GM21447 (cell line): ENCODE results near the gene KMT2C.

Experiments used
- ATAC-seq: cut with Tn5 transposase; IDR thresholded peaks from one replicate; pipeline ENCODE4 v1.9.1; 2021; ENCODE audit not compliant: unreplicated experiment

The KMT2C gene

DNA sequence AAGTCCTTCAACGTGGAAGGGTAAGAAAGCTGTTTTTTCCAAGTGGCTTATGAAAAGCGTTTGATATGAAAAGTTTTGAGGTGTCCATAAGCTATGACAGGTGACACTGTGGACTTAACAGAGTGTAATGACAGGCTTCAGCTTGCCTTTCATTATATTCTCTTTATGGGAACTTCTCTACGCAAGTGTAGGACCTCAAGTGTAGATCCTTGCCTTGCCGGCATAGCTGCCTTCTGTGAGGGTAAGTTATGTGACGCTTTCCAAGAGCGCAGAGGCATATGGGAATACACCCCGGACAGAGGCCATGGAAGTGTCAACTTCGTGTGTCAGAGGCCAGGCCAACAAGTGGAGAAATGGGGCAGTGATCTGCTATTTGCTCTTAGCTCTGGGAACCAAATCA is 318.4 kb downstream of the KMT2C start:
- no peak for ATAC-seq

DNA sequence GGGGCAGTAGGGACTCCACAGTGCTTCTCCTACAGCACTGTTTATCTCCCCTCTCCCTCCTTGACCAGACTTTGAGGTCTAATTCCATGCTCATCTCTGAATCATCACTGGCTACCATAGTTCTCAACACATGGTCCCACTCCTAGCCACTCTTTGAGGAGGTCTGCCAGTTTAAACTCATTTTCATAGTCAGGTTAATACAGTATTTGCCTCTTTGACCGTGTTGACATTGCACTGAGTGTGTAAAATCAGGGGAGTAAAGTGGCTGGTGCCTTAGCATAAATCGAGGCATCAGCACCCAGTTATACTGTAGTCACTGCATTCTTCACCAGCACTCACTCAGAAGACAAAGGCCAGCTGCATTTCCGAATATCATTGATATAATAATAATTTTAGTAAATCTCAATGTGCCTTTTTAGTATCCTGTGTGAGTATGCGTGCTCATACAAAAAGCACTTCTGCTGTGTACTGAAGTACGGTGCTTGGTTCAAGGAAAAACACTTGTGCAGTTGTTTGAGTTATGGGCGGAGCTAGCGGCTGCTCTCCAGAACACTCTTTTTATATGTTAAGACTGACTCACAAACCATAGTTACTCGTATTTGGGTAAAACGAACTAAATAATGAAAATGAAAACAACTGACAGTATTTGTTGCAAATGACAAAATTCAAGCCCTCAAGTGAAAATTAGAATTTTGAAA is 320.6 kb downstream of the KMT2C start:
- ATAC-seq = no peak

DNA sequence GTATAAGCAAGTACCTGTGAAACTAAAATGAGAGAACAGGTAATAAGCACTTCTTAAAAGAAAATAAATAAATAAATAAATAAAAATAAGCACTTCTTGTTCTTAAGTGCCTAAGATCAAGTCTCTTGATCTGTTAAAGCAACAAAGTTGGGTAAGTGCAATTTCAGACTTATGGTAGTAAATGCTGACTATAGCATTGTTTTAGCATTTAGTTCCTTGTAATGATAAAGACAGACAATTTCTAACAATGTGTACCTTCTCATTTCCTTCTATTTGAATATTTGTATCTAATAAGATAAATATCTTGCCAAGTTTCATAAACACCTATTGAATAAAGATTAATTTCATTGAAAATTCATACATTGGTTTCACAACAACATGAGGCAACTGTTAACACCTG is 323.0 kb downstream of the KMT2C start:
- ATAC-seq = no peak

DNA sequence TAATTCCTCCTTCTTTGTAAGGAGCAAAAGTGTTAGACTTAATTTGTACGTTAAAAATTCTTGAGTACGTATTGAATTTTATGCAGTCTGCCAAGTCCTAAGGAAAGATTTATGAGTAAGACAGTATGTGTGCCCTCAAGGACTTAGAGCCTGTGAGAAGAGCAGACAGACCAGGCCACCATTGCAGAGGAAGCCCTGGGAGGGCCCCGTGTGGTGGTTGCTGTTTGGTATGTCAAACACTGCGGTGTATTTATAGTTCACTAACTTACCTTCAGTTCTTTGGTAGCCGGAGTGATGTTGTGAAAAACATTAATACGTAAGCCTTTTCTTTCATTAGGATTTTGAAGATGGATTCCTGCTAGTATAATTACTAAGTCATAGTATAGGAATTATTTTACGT is 327.4 kb downstream of the KMT2C start:
- ATAC-seq = no peak

DNA sequence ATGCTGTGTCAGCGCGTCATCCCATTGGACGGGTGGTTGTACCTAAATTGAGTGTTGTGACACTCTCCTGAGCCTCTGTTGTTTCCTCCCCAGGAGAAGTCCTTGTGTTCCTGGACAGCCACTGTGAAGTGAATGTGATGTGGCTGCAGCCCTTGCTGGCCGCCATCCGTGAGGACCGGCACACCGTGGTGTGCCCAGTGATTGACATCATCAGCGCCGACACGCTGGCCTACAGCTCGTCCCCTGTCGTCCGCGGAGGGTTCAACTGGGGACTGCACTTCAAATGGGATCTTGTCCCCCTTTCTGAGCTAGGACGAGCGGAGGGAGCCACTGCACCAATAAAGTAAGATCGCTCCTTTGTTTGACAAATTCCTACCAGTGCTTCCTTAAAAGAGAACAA is 327.9 kb downstream of the KMT2C start:
- ATAC-seq = no peak

DNA sequence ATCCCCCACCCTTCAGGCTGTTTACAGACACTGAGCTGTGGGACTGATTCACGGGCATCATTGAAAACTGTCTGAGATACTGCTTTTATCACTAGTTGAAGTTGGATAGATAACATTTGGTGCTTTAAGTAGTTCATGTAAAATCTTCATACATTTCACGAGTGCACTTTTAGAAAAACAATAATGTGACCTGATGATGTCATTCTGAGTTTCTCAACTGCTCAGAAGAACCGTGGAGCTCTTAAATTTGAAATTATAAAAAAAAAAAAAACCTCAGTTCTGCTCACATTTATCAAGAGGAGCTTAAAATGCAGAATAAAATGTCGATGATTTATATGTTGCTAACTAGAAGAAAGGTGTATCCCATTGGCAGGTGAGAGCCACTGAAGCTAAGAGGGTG is 328.8 kb downstream of the KMT2C start:
- ATAC-seq = no peak

DNA sequence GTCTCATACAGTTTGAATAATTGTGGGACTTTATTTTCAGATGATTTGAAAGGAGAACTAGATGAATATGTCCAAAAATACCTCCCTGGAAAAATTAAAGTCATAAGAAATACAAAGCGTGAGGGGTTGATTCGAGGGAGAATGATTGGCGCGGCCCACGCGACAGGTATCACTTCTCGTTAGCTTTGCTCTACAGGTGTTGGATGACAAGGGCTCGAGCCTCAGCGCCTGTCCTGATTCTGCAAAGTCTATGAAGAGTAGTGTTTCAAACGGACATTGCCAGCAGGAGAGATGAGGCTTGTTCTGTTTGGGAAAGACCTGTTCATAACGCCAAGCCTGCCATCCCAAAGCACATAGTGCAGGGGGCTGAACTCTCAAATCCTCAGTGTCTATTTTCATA is 330.6 kb downstream of the KMT2C start:
- ATAC-seq = no peak

DNA sequence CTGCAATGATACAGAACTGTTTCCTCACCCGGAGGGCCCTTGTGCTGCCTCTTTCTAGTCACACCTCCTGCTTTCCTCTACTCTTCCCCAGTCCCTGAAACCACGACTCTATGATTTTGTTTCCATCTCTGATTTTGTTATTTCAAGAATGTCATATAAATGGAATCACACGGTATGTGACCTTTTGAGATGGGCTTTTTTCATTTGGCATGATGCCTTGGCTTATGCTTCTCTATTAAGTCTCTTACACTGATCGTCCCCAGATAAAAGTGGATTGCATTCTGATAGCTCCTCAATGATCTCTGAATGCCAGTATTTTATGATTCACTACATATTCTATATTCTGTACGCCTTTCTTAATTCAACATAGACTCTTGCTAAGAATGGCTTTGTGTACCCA is 332.1 kb downstream of the KMT2C start:
- ATAC-seq = no peak

DNA sequence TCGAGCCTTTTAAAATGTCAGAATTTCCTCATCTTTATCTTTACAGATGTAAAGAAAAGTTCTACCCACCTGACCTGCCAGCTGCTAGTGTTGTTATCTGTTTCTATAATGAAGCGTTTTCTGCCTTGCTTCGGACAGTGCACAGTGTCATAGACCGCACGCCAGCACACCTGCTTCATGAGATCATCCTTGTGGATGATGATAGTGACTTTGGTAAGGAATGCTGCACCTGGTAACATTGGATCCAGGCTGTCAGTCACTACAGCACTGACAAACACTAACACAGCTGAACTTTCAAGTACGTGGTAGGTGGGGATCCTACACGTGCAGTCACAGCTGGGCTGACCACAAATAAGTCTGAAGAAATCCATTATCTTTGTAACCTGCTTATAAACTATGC is 332.7 kb downstream of the KMT2C start:
- ATAC-seq = no peak

DNA sequence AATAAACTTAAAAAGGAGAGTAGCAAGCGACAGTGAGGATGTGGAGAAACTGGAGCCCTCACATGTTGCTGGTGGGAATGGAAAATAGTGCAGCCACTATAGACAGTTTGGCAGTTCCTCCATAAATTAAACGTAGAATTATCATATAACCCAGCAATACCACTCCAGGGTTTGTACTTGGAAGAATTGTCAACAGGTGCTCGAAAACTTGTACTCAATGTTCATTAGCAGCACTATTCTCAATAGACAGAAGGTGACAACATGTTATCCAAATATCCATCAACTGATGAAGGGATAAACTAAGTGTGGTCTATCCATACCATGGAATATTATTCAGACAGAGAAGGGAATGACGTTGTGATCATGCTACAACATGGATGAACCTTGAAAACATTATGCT is 338.5 kb downstream of the KMT2C start:
- ATAC-seq = no peak

DNA sequence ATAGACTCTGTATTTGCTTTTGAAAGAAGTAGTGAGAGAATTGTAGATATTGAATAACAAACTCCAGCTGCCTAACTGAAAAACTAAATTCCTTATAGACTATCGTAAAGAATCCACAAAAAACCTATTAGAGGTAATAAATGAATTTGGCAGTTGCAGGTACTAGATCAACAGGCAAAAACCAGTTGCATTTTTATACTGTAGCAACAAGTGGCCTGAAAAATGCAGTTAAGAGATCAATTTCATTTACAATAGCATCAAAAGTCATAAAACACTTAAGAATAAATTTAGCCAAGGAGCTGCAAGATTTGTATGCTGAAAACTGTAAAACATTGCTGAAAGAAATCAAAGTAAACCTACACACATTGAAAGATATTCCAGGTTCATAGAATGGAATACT is 340.0 kb downstream of the KMT2C start:
- ATAC-seq = no peak

DNA sequence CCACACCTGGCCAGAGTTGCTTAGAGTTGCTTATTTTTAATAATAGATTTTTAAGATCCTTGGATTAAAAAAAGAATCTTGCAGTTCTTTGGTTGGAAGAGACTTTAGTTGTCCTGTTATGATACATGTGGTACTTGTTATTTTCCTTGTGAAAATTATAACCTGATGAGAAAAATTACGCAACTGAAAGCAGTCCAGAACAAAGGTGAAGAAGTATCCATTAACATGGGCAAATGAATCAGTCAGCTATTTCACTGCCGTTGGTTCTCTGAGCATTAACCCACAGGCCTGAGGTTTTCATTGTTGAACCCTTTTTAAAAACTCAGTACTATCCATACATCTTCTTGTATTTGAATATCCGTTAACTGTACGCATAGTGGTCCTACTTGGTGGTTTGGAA is 342.1 kb downstream of the KMT2C start:
- no peak for ATAC-seq

DNA sequence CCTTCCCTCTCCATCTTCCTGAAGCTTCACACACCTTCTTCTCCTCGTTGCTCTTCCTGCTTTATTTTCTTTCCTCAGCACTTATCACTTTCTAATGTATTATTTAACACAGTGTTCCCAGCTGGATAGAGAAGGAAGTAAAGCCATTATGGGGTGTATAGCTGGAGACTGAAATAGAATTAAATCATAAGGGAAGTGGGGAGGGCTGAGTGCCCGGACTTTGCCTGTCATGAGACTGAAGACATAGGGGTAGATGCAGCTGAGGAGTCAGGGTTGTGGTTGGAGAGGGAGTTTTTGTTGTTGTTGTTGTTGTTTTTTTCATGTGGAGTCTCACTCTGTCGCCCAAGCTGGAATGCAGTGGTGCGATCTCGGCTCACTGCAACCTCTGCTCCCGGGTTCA is 345.1 kb downstream of the KMT2C start:
- ATAC-seq = no peak

DNA sequence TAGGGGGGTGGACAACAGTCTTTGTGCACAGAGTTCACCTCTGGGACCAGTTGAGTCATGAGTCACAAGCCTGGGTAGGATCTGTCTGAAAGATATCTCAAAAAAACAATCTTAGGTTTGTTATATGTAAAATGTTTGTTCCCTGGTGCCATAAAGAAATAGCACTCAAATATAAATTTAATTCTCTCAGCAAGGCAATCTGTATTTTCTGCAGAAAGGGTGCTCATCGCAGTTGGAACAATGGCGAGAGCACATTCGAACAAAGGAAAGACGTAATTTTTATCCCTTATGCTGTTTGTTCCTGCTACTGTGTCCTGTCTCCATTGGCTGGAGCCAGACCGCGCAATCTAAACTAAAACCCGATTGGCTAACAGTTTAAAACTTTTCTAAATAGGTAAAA is 346.6 kb downstream of the KMT2C start:
- no peak for ATAC-seq

DNA sequence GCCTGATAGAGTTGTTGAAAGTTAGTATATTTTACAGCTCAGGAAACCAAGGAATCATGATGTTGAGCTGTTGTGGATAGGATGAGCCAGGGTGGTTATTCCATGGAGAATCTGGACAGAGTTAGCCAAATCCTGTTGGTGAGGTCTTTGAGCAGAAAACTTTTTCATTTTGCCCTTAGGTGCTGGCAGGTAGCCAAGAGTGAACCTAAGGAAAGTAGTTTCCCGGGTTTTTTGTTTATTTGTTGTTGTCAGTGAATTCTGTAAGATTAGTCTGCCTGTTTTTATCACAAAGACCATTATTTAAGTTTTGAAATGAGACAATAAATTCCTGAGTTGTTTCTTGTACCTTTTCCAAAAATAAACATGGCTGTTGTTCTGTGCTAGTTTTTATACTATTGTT is 349.3 kb downstream of the KMT2C start:
- no peak for ATAC-seq

DNA sequence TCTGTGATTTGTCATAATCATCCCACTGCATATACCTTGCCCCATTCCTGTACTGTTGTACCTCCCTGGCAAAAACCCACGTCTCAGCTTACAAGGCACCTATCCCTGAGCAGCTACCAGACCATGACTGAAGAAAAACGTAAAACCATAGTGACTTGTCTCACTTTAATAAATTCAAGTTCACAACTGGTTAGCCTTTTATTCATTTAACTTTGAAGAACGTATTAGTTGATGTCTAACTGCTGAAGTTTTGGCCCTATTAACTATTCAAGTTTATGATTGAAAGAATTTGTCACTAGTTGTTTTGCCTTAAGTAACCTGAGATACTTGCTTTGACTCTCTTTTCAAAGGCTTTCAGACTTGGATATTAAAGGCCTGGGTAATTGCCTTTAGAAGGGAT is 350.7 kb downstream of the KMT2C start:
- no peak for ATAC-seq
